Liver (tissue), 9 donors: ENCODE measurements around the gene ODC1. TPM values are rescaled to one million over a fixed set of nuclear protein-coding genes. Genes with fewer than 3 reads are reported as not detected.

Experiments used
- DNase-seq: peaks from one replicate; pipeline ENCODE4 v3.0.0-alpha.2; 2017; ENCODE audit warnings: low spot score
- H3K27ac ChIP-seq, 2 donors: one replicate each; pipeline ENCODE4 v1.7.0; 2013; ENCODE audit warnings: inconsistent platforms in 2 of 2, low read length in 2 of 2, control low read depth in 1 of 2, low read depth in 1 of 2, mild to moderate bottlenecking in 1 of 2
- H3K27me3 ChIP-seq, 4 donors: one replicate each; pipeline versions ENCODE4 v1.6.1 to v1.7.0; 2013; ENCODE audit warnings: low read length in 3 of 4, inconsistent platforms in 1 of 4, mild to moderate bottlenecking in 1 of 4, moderate library complexity in 1 of 4; ENCODE audit not compliant: control insufficient read depth in 4 of 4, insufficient read depth in 4 of 4
- H3K36me3 ChIP-seq, 4 donors: one replicate each; pipeline versions ENCODE4 v1.6.1 to v1.7.0; 2013; ENCODE audit warnings: low read length in 3 of 4, mild to moderate bottlenecking in 3 of 4, low read depth in 1 of 4, moderate library complexity in 1 of 4; ENCODE audit not compliant: control insufficient read depth in 4 of 4, insufficient read depth in 3 of 4
- H3K4me1 ChIP-seq, 4 donors: one replicate each; pipeline versions ENCODE4 v1.6.1 to v1.7.0; 2013; ENCODE audit warnings: low read length in 3 of 4, mild to moderate bottlenecking in 3 of 4, moderate library complexity in 1 of 4; ENCODE audit not compliant: control insufficient read depth in 4 of 4, insufficient read depth in 4 of 4
- H3K4me3 ChIP-seq, 3 donors: one replicate each; pipeline versions ENCODE4 v1.6.1 to v1.7.0; 2013; ENCODE audit warnings: low read length in 3 of 3, control low read depth in 1 of 3, low read depth in 1 of 3, mild to moderate bottlenecking in 1 of 3
- H3K9ac ChIP-seq, 2 donors: one replicate each; pipeline ENCODE4 v1.7.0; 2013; ENCODE audit warnings: low read length in 2 of 2, mild to moderate bottlenecking in 2 of 2, moderate library complexity in 2 of 2, control low read depth in 1 of 2, low read depth in 1 of 2
- H3K9me3 ChIP-seq, 4 donors: one replicate each; pipeline versions ENCODE4 v1.6.1 to v1.7.0; 2013; ENCODE audit warnings: low read length in 3 of 4; ENCODE audit not compliant: control insufficient read depth in 4 of 4
- HNF4A ChIP-seq, 2 donors: conservative IDR thresholded peaks; 2 replicates each; pipeline ENCODE4 v1.6.1; 2016; ENCODE audit warnings: antibody characterized with exemption in 2 of 2, mild to moderate bottlenecking in 2 of 2
- HNF4G ChIP-seq: IDR thresholded peaks from 2 replicates; pipeline ENCODE4 v1.6.1; 2016; ENCODE audit warnings: antibody characterized with exemption
- JUND ChIP-seq, 2 donors: IDR thresholded peaks; 2 replicates each; pipeline ENCODE4 v1.6.1; 2016; ENCODE audit warnings: antibody characterized with exemption in 2 of 2
- NR2F2 ChIP-seq: IDR thresholded peaks from 2 replicates; pipeline ENCODE4 v1.6.1; 2016; ENCODE audit warnings: antibody characterized with exemption
- RAD21 ChIP-seq, 2 donors: IDR thresholded peaks; 2 replicates each; pipeline ENCODE4 v1.6.1; 2016; ENCODE audit warnings: antibody characterized with exemption in 2 of 2, mild to moderate bottlenecking in 2 of 2
- SP1 ChIP-seq: IDR thresholded peaks from 2 replicates; pipeline ENCODE4 v1.6.1; 2018; ENCODE audit warnings: antibody characterized with exemption, mild to moderate bottlenecking
- TAF1 ChIP-seq: conservative IDR thresholded peaks from 2 replicates; pipeline ENCODE4 v1.6.1; 2016; ENCODE audit warnings: antibody characterized with exemption, mild to moderate bottlenecking
- YY1 ChIP-seq: IDR thresholded peaks from 2 replicates; pipeline ENCODE4 v1.6.1; 2016; ENCODE audit warnings: antibody characterized with exemption, mild to moderate bottlenecking
- WGBS: extraction: QIAGEN DNeasy Blood & Tissue Kit; methylation state at CpG from one replicate; pipeline ENCODE4 v1.1.7; 2013; 5-methylcytosine and 5-hydroxymethylcytosine counted together
- polyA plus RNA-seq, 2 donors: library from polyadenylated mRNA; stranded (reverse) in 1 of 2; unstranded in 1 of 2; fragments of 200-250 nt in 1 of 2; fragments of >200 nt in 1 of 2; fragmentation: Nextera tagmentation in 1 of 2; extraction: Ambion mirVana in 1 of 2; gene quantifications; one replicate each; pipeline versions ENCODE4 v1.2.1 to v1.2.3, GENCODE V29; 2013 to 2015
- total RNA-seq, 2 donors: library from RNA; depleted of rRNA; stranded (reverse); fragments of >200 nt; gene quantifications; one replicate each; pipeline ENCODE4 v1.2.3, GENCODE V29; 2014
- TF ChIP-seq, protein P1 (sequence below): IDR thresholded peaks from 2 replicates; pipeline ENCODE4 v1.6.1; 2016; ENCODE audit warnings: antibody characterized with exemption
- TF ChIP-seq, protein P2 (sequence below): fragments of 150-350 bp; IDR thresholded peaks from 2 replicates; pipeline ENCODE4 v1.5.1; 2017; ENCODE audit warnings: improper control_type of control experiment, low read depth, low read length; ENCODE audit not compliant: missing input control
- TF ChIP-seq, protein P3 (sequence below): IDR thresholded peaks from 2 replicates; pipeline ENCODE4 v1.6.1; 2016; ENCODE audit warnings: antibody characterized with exemption, mild to moderate bottlenecking
- donor health status: healthy.
- donor health status: healthy.
- donor health status: healthy.
- donor health status: healthy.
- donor health status: healthy.

Gene ODC1
- total and polyA plus RNA-seq, 4 donors, result 8.3 to 75.8 (median 48.1) TPM

DNA sequence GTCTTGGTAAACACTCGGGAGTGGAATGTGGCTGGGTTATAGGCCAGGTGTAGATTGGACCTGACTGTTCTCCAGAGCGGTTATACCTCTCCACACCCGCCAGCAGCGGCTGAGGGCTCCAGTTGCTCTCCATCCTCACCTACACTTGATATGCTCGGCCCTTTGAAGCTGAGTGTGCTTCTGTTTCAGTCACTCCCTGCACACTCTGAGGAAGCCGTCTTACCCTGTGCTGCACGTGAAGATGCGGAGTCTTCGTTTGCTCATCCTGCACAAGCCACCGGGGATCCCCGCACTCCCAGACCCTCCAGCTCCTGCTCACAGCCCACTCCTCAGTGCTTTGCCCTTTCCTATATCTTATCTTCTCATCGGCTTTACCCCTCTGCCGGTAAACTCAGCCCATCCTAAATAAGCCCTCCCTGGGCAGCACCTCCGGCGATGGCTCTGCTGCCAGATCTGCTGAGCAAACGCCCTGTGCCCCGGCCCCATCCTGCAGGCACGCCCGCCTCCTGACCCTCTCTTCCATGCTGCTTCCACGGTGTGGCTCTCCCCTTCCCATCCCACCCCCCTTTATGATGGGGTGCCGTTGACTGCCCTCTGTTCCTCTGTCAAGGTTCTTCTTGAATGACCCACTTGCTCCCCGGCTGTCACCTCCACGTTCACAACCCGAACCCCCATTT lies 47.3 kb upstream of the ODC1 start:
- Histone ChIP-seq H3K36me3 (no peaks in the 10 kb centered on the region), H3K27me3 (no peaks in the 10 kb centered on the region), H3K4me3 (no peak overlapping the region), H3K9ac (no peak overlapping the region), H3K27ac (no peak overlapping the region), H3K9me3 (no peaks in the 10 kb centered on the region), H3K4me1 (peaks cover 0 to 2% (median 0%) of the 10 kb centered on the region in 4 donors)
- 66% methylated on average over 24 of the region's 24 CpGs for WGBS
- TF ChIP-seq RAD21 (IDR thresholded peaks at IDR 0.05), result no peak
- no peak for TF ChIP-seq HNF4A (conservative IDR thresholded peaks at IDR 0.05)
- no peak for TF ChIP-seq TAF1
- TF ChIP-seq JUND (IDR thresholded peaks at IDR 0.05), result no peak
- TF ChIP-seq, protein P1, sequence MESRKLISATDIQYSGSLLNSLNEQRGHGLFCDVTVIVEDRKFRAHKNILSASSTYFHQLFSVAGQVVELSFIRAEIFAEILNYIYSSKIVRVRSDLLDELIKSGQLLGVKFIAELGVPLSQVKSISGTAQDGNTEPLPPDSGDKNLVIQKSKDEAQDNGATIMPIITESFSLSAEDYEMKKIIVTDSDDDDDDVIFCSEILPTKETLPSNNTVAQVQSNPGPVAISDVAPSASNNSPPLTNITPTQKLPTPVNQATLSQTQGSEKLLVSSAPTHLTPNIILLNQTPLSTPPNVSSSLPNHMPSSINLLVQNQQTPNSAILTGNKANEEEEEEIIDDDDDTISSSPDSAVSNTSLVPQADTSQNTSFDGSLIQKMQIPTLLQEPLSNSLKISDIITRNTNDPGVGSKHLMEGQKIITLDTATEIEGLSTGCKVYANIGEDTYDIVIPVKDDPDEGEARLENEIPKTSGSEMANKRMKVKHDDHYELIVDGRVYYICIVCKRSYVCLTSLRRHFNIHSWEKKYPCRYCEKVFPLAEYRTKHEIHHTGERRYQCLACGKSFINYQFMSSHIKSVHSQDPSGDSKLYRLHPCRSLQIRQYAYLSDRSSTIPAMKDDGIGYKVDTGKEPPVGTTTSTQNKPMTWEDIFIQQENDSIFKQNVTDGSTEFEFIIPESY, result no peak
- TF ChIP-seq YY1, result no peak
- no peak for TF ChIP-seq SP1
- peak; percentile 29 for DNase-seq

DNA sequence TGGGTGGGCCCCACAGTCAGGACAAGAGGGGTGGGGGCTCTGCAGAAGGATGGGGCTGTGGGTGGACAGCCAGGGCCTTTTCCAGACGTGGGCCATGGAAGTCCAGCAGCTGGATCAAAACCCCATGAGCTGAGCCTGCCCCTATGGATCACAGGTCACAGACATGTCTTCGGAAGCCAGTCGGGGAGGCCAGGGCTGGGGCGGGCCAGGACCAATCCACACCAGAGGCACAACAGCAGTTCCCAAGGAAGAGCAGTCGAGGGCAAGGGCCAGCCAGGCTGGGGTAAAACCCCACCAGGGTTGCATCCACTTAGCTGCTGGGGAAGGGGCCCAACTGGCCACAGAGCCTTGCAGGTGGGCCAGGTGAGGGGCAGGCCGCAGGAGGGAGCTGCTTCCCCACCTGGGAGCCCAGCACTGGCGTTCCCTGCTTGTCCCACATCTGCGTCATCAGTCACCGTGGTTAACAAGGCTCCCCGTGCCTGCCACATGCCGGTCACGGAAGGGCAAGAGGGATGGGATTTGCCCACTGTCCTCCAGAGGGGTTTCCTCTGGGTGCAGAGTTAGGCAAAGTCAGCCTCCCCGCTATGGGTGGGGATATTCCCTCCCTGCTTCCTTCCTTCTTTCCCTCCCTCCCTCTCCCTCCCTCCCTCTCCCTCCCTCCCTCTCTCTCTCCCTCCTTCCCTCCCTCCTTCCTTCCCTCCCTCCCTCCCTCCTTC lies 46.4 kb upstream of the ODC1 start:
- H3K4me1 ChIP-seq, result peaks cover 0 to 2% (median 0%) of the 10 kb centered on the region in 4 donors
- H3K9me3 ChIP-seq, result no peaks in the 10 kb centered on the region
- DNase-seq, result peak; percentile 24
- H3K36me3 ChIP-seq, result no peaks in the 10 kb centered on the region
- no peak overlapping the region for H3K9ac ChIP-seq
- H3K27ac ChIP-seq, result no peak overlapping the region
- WGBS, result 82% methylated on average over 13 of the region's 13 CpGs
- no peaks in the 10 kb centered on the region for H3K27me3 ChIP-seq
- no peak overlapping the region for H3K4me3 ChIP-seq
- no peak for TF ChIP-seq HNF4A (conservative IDR thresholded peaks at IDR 0.05)
- TF ChIP-seq NR2F2, result no peak
- TF ChIP-seq, protein P1, result no peak
- TF ChIP-seq HNF4G, result no peak
- no peak for TF ChIP-seq SP1
- TF ChIP-seq, protein P2, sequence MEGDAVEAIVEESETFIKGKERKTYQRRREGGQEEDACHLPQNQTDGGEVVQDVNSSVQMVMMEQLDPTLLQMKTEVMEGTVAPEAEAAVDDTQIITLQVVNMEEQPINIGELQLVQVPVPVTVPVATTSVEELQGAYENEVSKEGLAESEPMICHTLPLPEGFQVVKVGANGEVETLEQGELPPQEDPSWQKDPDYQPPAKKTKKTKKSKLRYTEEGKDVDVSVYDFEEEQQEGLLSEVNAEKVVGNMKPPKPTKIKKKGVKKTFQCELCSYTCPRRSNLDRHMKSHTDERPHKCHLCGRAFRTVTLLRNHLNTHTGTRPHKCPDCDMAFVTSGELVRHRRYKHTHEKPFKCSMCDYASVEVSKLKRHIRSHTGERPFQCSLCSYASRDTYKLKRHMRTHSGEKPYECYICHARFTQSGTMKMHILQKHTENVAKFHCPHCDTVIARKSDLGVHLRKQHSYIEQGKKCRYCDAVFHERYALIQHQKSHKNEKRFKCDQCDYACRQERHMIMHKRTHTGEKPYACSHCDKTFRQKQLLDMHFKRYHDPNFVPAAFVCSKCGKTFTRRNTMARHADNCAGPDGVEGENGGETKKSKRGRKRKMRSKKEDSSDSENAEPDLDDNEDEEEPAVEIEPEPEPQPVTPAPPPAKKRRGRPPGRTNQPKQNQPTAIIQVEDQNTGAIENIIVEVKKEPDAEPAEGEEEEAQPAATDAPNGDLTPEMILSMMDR, result no peak
- no peak for TF ChIP-seq TAF1
- TF ChIP-seq, protein P3, sequence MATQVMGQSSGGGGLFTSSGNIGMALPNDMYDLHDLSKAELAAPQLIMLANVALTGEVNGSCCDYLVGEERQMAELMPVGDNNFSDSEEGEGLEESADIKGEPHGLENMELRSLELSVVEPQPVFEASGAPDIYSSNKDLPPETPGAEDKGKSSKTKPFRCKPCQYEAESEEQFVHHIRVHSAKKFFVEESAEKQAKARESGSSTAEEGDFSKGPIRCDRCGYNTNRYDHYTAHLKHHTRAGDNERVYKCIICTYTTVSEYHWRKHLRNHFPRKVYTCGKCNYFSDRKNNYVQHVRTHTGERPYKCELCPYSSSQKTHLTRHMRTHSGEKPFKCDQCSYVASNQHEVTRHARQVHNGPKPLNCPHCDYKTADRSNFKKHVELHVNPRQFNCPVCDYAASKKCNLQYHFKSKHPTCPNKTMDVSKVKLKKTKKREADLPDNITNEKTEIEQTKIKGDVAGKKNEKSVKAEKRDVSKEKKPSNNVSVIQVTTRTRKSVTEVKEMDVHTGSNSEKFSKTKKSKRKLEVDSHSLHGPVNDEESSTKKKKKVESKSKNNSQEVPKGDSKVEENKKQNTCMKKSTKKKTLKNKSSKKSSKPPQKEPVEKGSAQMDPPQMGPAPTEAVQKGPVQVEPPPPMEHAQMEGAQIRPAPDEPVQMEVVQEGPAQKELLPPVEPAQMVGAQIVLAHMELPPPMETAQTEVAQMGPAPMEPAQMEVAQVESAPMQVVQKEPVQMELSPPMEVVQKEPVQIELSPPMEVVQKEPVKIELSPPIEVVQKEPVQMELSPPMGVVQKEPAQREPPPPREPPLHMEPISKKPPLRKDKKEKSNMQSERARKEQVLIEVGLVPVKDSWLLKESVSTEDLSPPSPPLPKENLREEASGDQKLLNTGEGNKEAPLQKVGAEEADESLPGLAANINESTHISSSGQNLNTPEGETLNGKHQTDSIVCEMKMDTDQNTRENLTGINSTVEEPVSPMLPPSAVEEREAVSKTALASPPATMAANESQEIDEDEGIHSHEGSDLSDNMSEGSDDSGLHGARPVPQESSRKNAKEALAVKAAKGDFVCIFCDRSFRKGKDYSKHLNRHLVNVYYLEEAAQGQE, result no peak
- TF ChIP-seq RAD21 (IDR thresholded peaks at IDR 0.05), result no peak
